Small intestine (tissue), 7 donors: ENCODE data around the gene TUBGCP6. TPM values are rescaled to one million over a fixed set of nuclear protein-coding genes. Genes with fewer than 3 reads are reported as not detected.
A peak's percentile ranks its signal among the peaks of the same experiment; 100 is the strongest.

Experiments used
- DNase-seq, 2 donors: peaks; one replicate each; pipeline versions ENCODE4 v3.0.0 to v3.0.0-alpha.2; 2013
- FAIRE-seq: peaks from 2 replicates; lab custom pipeline; 2012; peaks lifted over from hg19 to GRCh38; lab: Jason Lieb, UNC
- H3K27ac ChIP-seq, 3 donors: one replicate each; pipeline ENCODE4 v1.5.1; 2013; ENCODE audit warnings: low read length in 2 of 3, mild to moderate bottlenecking in 2 of 3, control low read depth in 1 of 3, inconsistent platforms in 1 of 3, low read depth in 1 of 3, moderate library complexity in 1 of 3
- H3K27me3 ChIP-seq, 3 donors: one replicate each; pipeline ENCODE4 v1.6.1; 2013; ENCODE audit warnings: low read length in 3 of 3, inconsistent platforms in 1 of 3; ENCODE audit not compliant: control insufficient read depth in 3 of 3, insufficient read depth in 3 of 3
- H3K36me3 ChIP-seq, 3 donors: one replicate each; pipeline ENCODE4 v1.6.1; 2013; ENCODE audit warnings: low read length in 3 of 3, inconsistent platforms in 1 of 3, low read depth in 1 of 3, mild to moderate bottlenecking in 1 of 3, moderate library complexity in 1 of 3; ENCODE audit not compliant: control insufficient read depth in 3 of 3, insufficient read depth in 2 of 3
- H3K4me1 ChIP-seq, 3 donors: one replicate each; pipeline ENCODE4 v1.6.1; 2013; ENCODE audit warnings: low read length in 2 of 3, inconsistent platforms in 1 of 3, low read depth in 1 of 3, mild to moderate bottlenecking in 1 of 3, moderate library complexity in 1 of 3; ENCODE audit not compliant: control insufficient read depth in 3 of 3, insufficient read depth in 2 of 3
- H3K4me3 ChIP-seq, 3 donors: one replicate each; pipeline ENCODE4 v1.5.1; 2013; ENCODE audit warnings: low read length in 3 of 3, control low read depth in 1 of 3, inconsistent platforms in 1 of 3, low read depth in 1 of 3, mild to moderate bottlenecking in 1 of 3, moderate library complexity in 1 of 3
- H3K9me3 ChIP-seq, 2 donors: one replicate each; pipeline ENCODE4 v1.6.1; 2013; ENCODE audit warnings: low read depth in 1 of 2, low read length in 1 of 2; ENCODE audit not compliant: control insufficient read depth in 2 of 2, insufficient read depth in 1 of 2
- whole genome bisulfite sequencing, 3 donors: extraction: QIAGEN DNeasy Blood & Tissue Kit; methylation state at CpG; one replicate each; pipeline ENCODE4 v1.1.7; 2013; 5-methylcytosine and 5-hydroxymethylcytosine counted together
- polyA plus RNA-seq, 4 donors: library from polyadenylated mRNA; stranded (reverse) in 3 of 4; unstranded in 1 of 4; fragments of 200-250 nt in 3 of 4; fragments of 120-200 nt in 1 of 4; gene quantifications; one replicate each; pipeline versions ENCODE4 v1.2.1 to v1.2.3, GENCODE V29; 2013
- donor health status: healthy with polysubstance abuse.
- donor health status: control.
- donor health status: control.
- donor health status: Bipolar disorder and iron deficiency.
- donor health status: healthy.

Gene TUBGCP6
- polyA plus RNA-seq, 4 donors = 23.0 to 55.5 (median 39.7) TPM

DNA sequence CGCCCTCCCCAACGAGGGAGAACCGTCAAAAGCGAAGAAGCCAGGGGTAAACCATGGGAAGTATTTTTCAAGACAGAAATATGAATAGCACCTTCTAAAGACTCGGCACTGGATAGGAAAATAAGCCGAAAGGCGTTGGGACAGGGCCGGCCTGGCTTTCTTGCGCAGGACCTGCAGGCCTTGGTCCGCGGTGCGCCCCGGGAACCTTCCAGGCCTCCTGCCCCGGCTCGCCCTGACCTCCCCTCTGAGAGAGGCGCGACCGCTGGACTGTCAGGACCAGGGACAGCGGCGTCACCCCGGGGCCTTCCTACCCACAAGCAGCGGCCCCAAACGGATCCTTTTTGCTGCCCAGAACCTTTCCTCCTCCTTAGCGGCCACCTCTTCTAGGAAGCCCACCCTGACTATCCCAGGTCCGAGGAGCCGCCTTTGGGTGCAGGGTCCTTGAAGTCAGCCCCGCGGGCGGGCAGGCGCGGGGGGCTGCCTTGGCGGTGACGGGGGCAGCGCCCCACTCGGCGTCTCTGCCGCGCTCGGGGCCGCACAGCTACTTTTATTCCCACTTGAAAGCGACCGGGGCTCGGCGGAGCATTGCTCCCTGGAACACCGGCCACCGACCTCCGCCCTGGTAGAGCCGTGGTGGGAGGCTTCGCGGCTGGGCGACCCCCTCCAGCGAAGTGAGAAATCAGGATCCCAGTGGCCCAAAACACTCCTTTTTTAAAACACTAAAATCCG, 26.0 kb upstream of the TUBGCP6 start:
- WGBS, 3 donors = 1 to 4% (median 2%) methylated on average over 53 of the region's 53 CpGs
- Histone ChIP-seq H3K9me3 (no peaks in the 10 kb centered on the region), H3K27me3 (peaks cover 0 to 50% (median 0%) of the 10 kb centered on the region in 3 donors), H3K4me1 (peaks cover 2 to 24% (median 8%) of the 10 kb centered on the region in 3 donors), H3K36me3 (peaks cover 0 to 22% (median 4%) of the 10 kb centered on the region in 3 donors), H3K27ac (peak overlapping the region in 1 of 3 donors; percentile 46), H3K4me3 (peak overlapping the region; percentile 35 to 53 (median 48))
- DNase-seq (peak; percentile 42 to 84), FAIRE-seq (no peak)

DNA sequence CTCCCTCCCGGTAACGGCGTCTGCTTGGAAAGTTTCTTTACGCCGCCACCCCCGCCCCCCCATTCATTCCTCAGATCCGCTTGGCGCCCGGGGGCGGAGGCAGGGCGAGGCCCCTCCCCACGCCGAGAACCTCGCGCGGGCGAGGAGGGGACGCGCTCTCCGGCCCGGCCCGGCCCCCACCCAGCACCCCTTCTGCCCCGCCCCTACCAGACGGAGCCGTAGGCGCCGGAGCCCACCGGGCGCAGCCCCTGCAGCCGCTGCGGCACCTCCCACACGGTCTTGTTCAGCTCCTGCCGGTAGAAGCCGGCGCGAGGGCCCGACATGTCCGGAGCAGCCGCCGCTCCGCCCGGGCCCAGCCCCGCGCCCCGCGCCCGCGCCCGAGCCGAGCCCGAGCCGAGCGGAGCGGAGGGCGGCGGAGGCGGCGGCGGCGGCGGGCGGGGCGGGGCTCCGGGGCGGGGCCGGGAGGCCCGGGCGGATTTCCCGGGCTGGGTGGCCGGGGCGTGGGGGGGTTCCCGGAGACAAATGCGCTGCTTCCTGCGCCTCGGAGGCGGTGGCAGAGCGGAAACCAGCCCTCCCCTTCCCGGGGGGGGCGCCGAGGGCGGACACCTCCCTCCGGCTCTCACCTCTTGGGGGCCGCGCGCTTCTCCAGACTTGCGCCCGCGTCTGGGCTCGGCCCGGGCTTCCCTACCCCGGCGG, 25.3 kb upstream of the TUBGCP6 start, which contains the start of gene MAPK11:
Gene MAPK11 (minus strand): TSS at position 411 of the 696 bp plus-strand sequence. CDS start 88 bp downstream, at position 323.
- Histone ChIP-seq H3K4me1 (peaks cover 2 to 24% (median 8%) of the 10 kb centered on the region in 3 donors), H3K27me3 (peaks cover 0 to 50% (median 0%) of the 10 kb centered on the region in 3 donors), H3K4me3 (peak within 1 kb of the TSS; percentile 35 to 53 (median 48)), H3K36me3 (peaks cover 0 to 15% (median under 1%) of the 10 kb centered on the region in 3 donors), H3K9me3 (no peaks in the 10 kb centered on the region), H3K27ac (peak within 1 kb of the TSS in 1 of 3 donors; percentile 46)
- FAIRE-seq (no peak), DNase-seq (peak in 1 of 2 donors; percentile 35)
- 0 to 1% (median 1%) methylated on average over 32 to 92 of the region's 92 CpGs for WGBS, 3 donors

DNA sequence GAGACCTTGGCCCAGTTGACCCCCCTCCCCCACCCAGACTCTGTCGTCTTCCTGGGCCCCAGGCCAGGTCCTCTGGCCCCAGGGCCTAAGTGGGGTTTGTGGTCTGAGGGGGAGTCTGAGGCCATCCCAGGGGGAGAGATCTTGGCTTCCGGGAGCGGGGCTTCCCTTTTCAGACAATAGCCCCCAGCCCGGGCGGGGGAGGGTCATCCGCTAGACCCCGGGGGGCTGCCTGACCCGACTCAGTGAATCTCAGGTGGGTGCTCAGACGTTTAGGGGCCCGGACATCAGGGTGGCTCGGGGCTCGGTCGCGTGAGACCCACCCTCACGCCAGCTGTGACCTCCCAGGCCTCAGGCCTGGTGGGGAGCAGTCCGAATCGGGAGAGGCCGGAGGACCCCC, 24.7 kb upstream of the TUBGCP6 start:
- Histone ChIP-seq H3K27me3 (peaks cover 0 to 53% (median 0%) of the 10 kb centered on the region in 3 donors), H3K36me3 (peaks cover 0 to 11% (median 0%) of the 10 kb centered on the region in 3 donors), H3K9me3 (no peaks in the 10 kb centered on the region), H3K4me1 (peaks cover 2 to 24% (median 8%) of the 10 kb centered on the region in 3 donors), H3K27ac (no peak overlapping the region), H3K4me3 (peak overlapping the region; percentile 15 to 53 (median 35))
- no peak for FAIRE-seq
- 10 to 15% (median 10%) methylated on average over 17 to 18 of the region's 18 CpGs for WGBS, 3 donors
- DNase-seq = no peak

DNA sequence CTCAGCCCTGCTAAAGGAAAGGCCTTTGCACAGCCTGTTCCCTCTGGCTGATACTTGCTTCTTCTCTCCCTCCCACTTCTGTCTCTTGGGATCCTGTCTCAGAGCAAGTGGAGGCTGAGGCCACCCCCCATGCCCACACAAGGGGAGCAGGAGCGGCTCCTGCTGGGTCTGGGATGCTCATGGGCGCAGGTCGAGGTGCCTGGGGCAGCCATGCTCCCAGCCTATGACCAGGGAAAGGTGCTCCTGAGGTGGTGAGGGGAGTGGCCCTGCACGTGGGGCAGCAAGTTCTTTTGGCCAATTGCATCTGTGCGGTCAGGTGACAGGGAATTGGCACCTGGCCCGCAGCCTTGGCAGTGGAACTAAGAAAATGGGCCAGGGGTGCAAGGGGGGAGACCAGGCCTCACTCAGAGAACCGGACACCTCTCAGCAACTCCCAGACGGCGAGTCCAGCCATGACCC, 23.9 kb upstream of the TUBGCP6 start:
- no peak for FAIRE-seq
- peaks cover 0 to 54% (median 0%) of the 10 kb centered on the region in 3 donors for H3K27me3 ChIP-seq

DNA sequence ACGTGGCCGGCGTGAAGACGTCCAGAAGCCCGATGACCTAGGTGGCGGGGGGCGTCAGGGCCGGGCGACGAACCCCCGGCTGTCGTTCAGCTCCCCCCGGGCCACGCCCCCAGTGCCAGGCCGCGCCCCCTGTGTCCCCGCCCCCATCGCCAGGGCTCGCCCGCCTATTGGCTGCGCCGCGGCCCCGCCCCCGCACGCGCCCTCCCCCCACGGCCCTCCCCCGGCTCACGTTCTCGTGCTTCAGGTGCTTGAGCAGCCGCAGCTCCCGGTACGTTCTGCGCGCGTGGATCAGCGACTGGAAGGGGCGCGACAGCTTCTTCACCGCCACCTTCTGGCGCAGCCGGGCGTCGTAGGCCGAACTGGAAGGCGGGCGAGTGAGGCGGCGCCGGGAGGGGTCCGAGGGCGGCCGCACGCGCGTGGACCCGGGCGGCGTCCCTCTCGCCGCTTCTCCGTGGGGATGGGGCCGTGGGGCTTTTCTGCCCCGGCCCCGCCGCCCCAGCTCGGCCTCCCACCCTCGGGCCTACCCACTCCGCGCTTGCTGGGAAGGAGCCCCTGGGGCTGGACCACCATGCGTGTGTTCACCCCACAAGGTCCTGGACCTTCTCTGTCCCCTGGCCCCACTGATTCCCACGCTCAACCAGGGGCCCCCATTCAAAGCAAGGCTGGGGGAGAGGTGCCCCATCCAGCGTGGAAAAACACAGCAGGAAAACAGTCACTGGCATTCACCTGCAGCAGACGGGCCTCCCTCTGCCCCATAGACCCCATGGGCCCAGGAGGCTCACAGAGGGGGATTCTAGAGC, 23.0 kb upstream of the TUBGCP6 start:
- 2 to 18% (median 16%) methylated on average over 30 to 75 of the region's 75 CpGs for WGBS, 3 donors
- no peak for FAIRE-seq
- Histone ChIP-seq H3K4me3 (peak overlapping the region in 1 of 3 donors; percentile 23), H3K9me3 (no peaks in the 10 kb centered on the region), H3K4me1 (peaks cover 2 to 24% (median 8%) of the 10 kb centered on the region in 3 donors), H3K27me3 (peaks cover 0 to 63% (median 0%) of the 10 kb centered on the region in 3 donors), H3K36me3 (peaks cover 0 to 3% (median 0%) of the 10 kb centered on the region in 3 donors), H3K27ac (no peak overlapping the region)
- DNase-seq = peak; percentile 62 to 64

More for the DNA sequence above, 23.9 kb upstream of the TUBGCP6 start:
- peaks cover 0 to 5% (median 0%) of the 10 kb centered on the region in 3 donors for H3K36me3 ChIP-seq
- peak in 1 of 2 donors; percentile 56 for DNase-seq
- 25 to 45% (median 37%) methylated on average over 9 of the region's 9 CpGs for WGBS, 3 donors
- no peaks in the 10 kb centered on the region for H3K9me3 ChIP-seq
- peaks cover 2 to 24% (median 8%) of the 10 kb centered on the region in 3 donors for H3K4me1 ChIP-seq
- no peak overlapping the region for H3K4me3 ChIP-seq
- no peak overlapping the region for H3K27ac ChIP-seq

DNA sequence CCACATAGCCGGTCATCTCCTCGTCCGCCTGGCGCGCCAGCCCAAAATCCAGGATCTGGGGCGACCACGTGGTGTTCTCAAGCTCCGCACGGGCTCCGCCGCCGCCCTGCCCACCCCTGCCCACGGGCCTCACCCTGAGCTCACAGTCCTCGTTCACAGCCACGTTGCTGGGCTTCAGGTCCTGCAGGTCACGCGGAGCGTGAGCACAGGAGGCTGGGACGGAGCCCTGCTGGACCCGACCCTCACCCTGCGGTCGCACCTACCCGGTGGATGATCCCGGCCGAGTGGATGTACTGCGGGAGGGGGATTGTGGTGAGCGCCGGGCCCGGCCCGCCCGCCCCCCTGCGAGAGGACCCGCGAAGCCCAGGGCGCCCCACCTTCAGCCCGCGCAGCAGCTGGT, 22.2 kb upstream of the TUBGCP6 start:
- Histone ChIP-seq H3K9me3 (no peaks in the 10 kb centered on the region), H3K27ac (no peak overlapping the region), H3K27me3 (peaks cover 0 to 71% (median 4%) of the 10 kb centered on the region in 3 donors), H3K4me3 (no peak overlapping the region), H3K4me1 (peaks cover 2 to 26% (median 8%) of the 10 kb centered on the region in 3 donors), H3K36me3 (no peaks in the 10 kb centered on the region)
- DNase-seq = no peak
- FAIRE-seq = no peak
- WGBS, 3 donors = 38 to 65% (median 41%) methylated on average over 33 to 37 of the region's 37 CpGs

DNA sequence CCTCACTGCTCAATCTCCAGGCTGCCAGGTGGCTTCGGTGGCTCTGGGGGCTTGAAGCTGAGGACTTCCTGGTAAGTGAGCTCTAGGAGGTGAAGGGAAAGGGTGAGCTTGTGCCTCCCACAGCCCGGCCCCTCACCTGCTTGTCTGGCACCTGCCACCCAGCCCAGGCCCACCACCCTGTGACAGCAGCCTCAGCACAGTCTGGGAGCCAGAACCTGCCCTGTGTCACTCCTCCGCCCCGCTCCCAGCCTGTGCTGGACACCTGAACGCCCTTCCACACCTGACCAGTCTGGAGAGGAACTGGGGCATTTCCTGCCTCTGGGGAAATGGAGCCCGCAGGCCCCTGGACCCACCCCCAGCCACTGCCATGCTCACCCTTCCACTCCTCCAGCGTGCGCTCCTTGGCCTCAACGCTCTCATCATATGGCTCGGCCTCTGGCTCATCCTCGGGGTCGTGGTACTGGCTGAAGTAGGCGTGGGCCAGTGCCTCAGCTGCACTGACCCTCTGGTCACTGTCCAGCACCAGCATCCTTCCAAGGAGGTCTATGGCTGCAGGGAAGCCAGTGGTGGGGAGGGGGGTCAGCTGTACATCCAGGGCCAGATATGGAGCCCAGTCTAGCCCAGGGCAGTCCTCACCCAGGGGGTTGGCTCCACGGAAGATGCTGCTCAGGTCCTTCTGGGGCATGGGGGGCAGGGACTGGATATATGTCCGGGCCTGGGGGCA, 20.3 kb upstream of the TUBGCP6 start:
- H3K27me3 ChIP-seq = peaks cover 4 to 71% (median 9%) of the 10 kb centered on the region in 3 donors
- 60 to 78% (median 67%) methylated on average over 15 of the region's 15 CpGs for WGBS, 3 donors
- H3K9me3 ChIP-seq = no peaks in the 10 kb centered on the region
- H3K27ac ChIP-seq = no peak overlapping the region
- H3K4me1 ChIP-seq = peaks cover 0 to 16% (median 4%) of the 10 kb centered on the region in 3 donors
- DNase-seq (no peak), FAIRE-seq (no peak)
- H3K36me3 ChIP-seq = no peaks in the 10 kb centered on the region
- H3K4me3 ChIP-seq = no peak overlapping the region
